GM18870 (cell line): Measurements from ENCODE around the gene YJU2.
"Not testable (repeated sequence)": the region's sequence is repeated elsewhere in the genome, so short reads cannot be mapped to it uniquely, and the experiment has no call there.

ENCODE experiments used
- ATAC-seq: cut with Tn5 transposase; IDR thresholded peaks from one replicate; pipeline ENCODE4 v1.9.1; 2021; ENCODE audit warnings: moderate library complexity; ENCODE audit not compliant: unreplicated experiment

The YJU2 gene

GRCh38 chr19:4246767-4247593 lies at the start of gene YJU2:
TSS of gene YJU2 (plus strand) at chr19:4247080. CDS start at chr19:4247147, 67 bp downstream.
- ATAC-seq = peak; percentile 83

- ATAC-seq = no peak
Observed at GRCh38 chr19:4197228-4197624, 49.7 kb upstream of the YJU2 start.

- ATAC-seq = no peak
Observed at GRCh38 chr19:4197625-4198466, 49.0 kb upstream of the YJU2 start.

GRCh38 chr19:4198467-4199126 lies 48.3 kb upstream of the YJU2 start:
- no peak for ATAC-seq

GRCh38 chr19:4199699-4200293 lies 47.1 kb upstream of the YJU2 start:
- ATAC-seq = no peak

GRCh38 chr19:4200940-4201542 lies 45.8 kb upstream of the YJU2 start:
- no peak for ATAC-seq

GRCh38 chr19:4201798-4202197 lies 45.1 kb upstream of the YJU2 start:
- no peak for ATAC-seq

- ATAC-seq = no peak
Observed at GRCh38 chr19:4206818-4207484, 39.9 kb upstream of the YJU2 start.

- no peak for ATAC-seq
Observed at GRCh38 chr19:4208385-4209094, 38.3 kb upstream of the YJU2 start.

GRCh38 chr19:4210166-4210731 lies 36.6 kb upstream of the YJU2 start:
- ATAC-seq = no peak

GRCh38 chr19:4213116-4213515 lies 33.8 kb upstream of the YJU2 start:
- ATAC-seq = no peak

GRCh38 chr19:4215807-4216206 lies 31.1 kb upstream of the YJU2 start:
- ATAC-seq = no peak

- ATAC-seq = no peak
Observed at GRCh38 chr19:4216846-4217245, 30.0 kb upstream of the YJU2 start.

GRCh38 chr19:4217429-4218264 lies 29.2 kb upstream of the YJU2 start:
- ATAC-seq = no peak

GRCh38 chr19:4218523-4218922 lies 28.4 kb upstream of the YJU2 start:
- not testable (repeated sequence) for ATAC-seq

- no peak for ATAC-seq
Observed at GRCh38 chr19:4220188-4220587, 26.7 kb upstream of the YJU2 start.

- no peak for ATAC-seq
Observed at GRCh38 chr19:4224470-4224869, 22.4 kb upstream of the YJU2 start.

GRCh38 chr19:4225885-4226284 lies 21.0 kb upstream of the YJU2 start:
- no peak for ATAC-seq
